ENCODE results near the gene TNNI3. TPM values are rescaled to one million over a fixed set of nuclear protein-coding genes. Genes with fewer than 3 reads are reported as not detected.

The TNNI3 gene
- total and polyA plus RNA-seq, 9 of the 15 experiments (the other 6 are each of a cell fraction or from before 2014, with no cell fraction given) = 4.7 to 158 (median 42.0) TPM

- TF ChIP-seq YY1 (IDR thresholded peaks at IDR 0.05; ENCODE audit: borderline replicate concordance in 1 of 3, control insufficient read depth in 1 of 3, extremely low read depth in 1 of 3, insufficient read depth in 3 of 3, insufficient read length in 1 of 3, insufficient replicate concordance in 2 of 3, low read depth in 1 of 3, low read length in 2 of 3) = peak in 1 of 3 experiments; percentile 14
- no peak for TF ChIP-seq ATF6 (CRISPR knock-in tag; IDR thresholded peaks at IDR 0.05)
- TF ChIP-seq E2F6 (IDR thresholded peaks at IDR 0.05; ENCODE audit: borderline replicate concordance in 1 of 2, extremely low read depth in 1 of 2, insufficient read depth in 1 of 2, insufficient read length in 1 of 2, low read depth in 1 of 2, low read length in 1 of 2, poor library complexity in 1 of 2, severe bottlenecking in 1 of 2) = peak in 1 of 2 experiments; percentile 17
- no peak for TF ChIP-seq U2AF1 (optimal IDR thresholded peaks at IDR 0.05; ENCODE audit: low read depth, low read length)
- TF ChIP-seq ATF3 (IDR thresholded peaks at IDR 0.05) = no peak
- no peak for TF ChIP-seq ATF3 (CRISPR knock-in tag; conservative IDR thresholded peaks at IDR 0.05)
- no peak for TF ChIP-seq MAX (CRISPR knock-in tag; IDR thresholded peaks at IDR 0.05)
Observed at GRCh38 chr19:55173186-55173713, 15.7 kb upstream of the TNNI3 start (continued).
